Activated CD8-positive, alpha-beta memory T cell treated with anti-CD3 and anti-CD28 coated beads, Interleukin-2, amount 10 ng/mL, durations not matched to agents 7 days and 5 days (primary cell): Measurements from ENCODE around the gene GLG1. TPM values are rescaled to one million over a fixed set of nuclear protein-coding genes. Genes with fewer than 3 reads are reported as not detected.
A peak's percentile ranks its signal among the peaks of the same experiment; 100 is the strongest.

Experiments used
- ATAC-seq: fragments of 150-1000 bp; cut with Tn5 transposase; one replicate; pipeline ENCODE4 v1.10.0; 2021; ENCODE audit warnings: moderate library complexity
- CTCF ChIA-PET: fragments of 350-600 bp; sonication (Branson Sonifier 250); formaldehyde crosslinking; loops from one replicate; lab custom pipeline; 2021; ENCODE audit warnings: antibody characterized with exemption; lab: Charles Lee
- DNase-seq: peaks from one replicate; pipeline ENCODE4 v3.0.0-alpha.2; 2020
- H3K27ac Mint-ChIP-seq: one replicate; pipeline ENCODE4 v1.8.0; 2021; ENCODE audit warnings: mild to moderate bottlenecking, mixed read lengths
- H3K27me3 Mint-ChIP-seq: one replicate; pipeline ENCODE4 v1.8.0; 2021; ENCODE audit warnings: mixed read lengths
- H3K36me3 Mint-ChIP-seq: one replicate; pipeline ENCODE4 v1.8.0; 2021; ENCODE audit warnings: mild to moderate bottlenecking, mixed read lengths
- H3K4me1 Mint-ChIP-seq: one replicate; pipeline ENCODE4 v1.8.0; 2021; ENCODE audit warnings: mixed read lengths
- H3K4me3 Mint-ChIP-seq: one replicate; pipeline ENCODE4 v1.8.0; 2021; ENCODE audit warnings: mild to moderate bottlenecking, moderate library complexity, mixed read lengths
- H3K9me3 Mint-ChIP-seq: one replicate; pipeline ENCODE4 v1.8.0; 2022; ENCODE audit warnings: low read depth, mixed read lengths
- total RNA-seq, 2 experiments: library from RNA; stranded (reverse); gene quantifications; one replicate each; pipeline ENCODE4 v1.2.3, GENCODE V29; 2021

The GLG1 gene
- total RNA-seq, 2 experiments from 2014 or later = 74.0 to 86.9 TPM

GRCh38 chr16:74605332-74605731 is 1.6 kb downstream of the GLG1 start:
- no peaks in the 10 kb centered on the region for H3K27me3 Mint-ChIP-seq
- CTCF ChIA-PET = no interaction called here

GRCh38 chr16:74603848-74604247 is 3.1 kb downstream of the GLG1 start:
- Mint-ChIP-seq H3K4me1 (peaks cover 75% of the 10 kb centered on the region), H3K9me3 (no peaks in the 10 kb centered on the region), H3K4me3 (peak overlapping the region; percentile 33), H3K27me3 (no peaks in the 10 kb centered on the region), H3K27ac (no peak overlapping the region), H3K36me3 (peaks cover 22% of the 10 kb centered on the region)
- CTCF ChIA-PET = no interaction called here
- DNase-seq (no peak), ATAC-seq (no peak)

More at GRCh38 chr16:74605332-74605731, 1.6 kb downstream of the GLG1 start:
- Mint-ChIP-seq H3K9me3 (no peaks in the 10 kb centered on the region), H3K4me1 (peaks cover 71% of the 10 kb centered on the region), H3K27ac (peak overlapping the region; percentile 89), H3K36me3 (peaks cover 15% of the 10 kb centered on the region), H3K4me3 (peak overlapping the region; percentile 93)
- no peak for ATAC-seq
- no peak for DNase-seq

DNA sequence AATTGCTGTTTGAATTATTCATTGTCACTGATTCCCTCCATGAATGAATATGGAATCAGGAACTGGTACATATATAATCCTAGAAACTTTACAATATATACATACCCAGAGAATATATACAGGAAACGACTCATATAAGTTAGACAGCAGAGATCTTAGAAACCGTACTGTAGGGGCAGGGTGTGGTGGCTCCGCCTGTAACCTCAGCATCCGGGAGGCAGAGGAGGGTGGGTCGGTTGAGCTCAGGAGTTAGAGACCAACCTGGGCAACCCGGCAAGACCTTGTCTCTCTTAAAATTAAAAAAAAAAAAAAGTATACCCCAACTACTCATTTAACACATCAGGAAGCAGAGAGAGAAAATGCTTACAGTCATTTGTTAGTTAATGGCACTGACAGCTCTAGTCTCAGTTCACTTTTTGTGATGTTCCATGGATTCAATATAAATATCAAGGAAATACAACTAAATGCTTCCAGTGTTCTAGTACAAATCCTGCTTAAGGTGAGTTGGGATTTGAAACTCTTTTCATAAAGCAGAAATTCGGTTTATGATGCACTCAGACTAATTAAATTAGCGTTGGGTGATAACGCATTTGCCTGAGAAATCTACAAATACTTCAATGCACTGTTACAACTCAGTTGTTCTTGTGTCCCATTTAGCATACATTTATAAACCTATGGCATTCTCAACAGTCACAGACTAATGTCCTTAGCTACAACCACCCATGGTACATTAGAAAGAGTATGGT is 5.6 kb downstream of the GLG1 start:
- Mint-ChIP-seq H3K27me3 (no peaks in the 10 kb centered on the region), H3K4me1 (peaks cover 63% of the 10 kb centered on the region), H3K36me3 (peaks cover 31% of the 10 kb centered on the region), H3K9me3 (no peaks in the 10 kb centered on the region), H3K4me3 (peak overlapping the region; percentile 45), H3K27ac (peak overlapping the region; percentile 87)
- DNase-seq (peak; percentile 90), ATAC-seq (peak; percentile 98)
- CTCF ChIA-PET = interaction anchor here (0.8 to 1.5 kb wide), 4 partner anchors 22 to 304 kb away, joined by 3 to 5 read pairs (median 4); partner anchors contain the start of gene RFWD3

- ATAC-seq = no peak
- H3K4me1 Mint-ChIP-seq = peaks cover 36% of the 10 kb centered on the region
- peak overlapping the region; percentile 40 for H3K27ac Mint-ChIP-seq
- peaks cover 24% of the 10 kb centered on the region for H3K36me3 Mint-ChIP-seq
- H3K27me3 Mint-ChIP-seq = no peaks in the 10 kb centered on the region
- no peaks in the 10 kb centered on the region for H3K9me3 Mint-ChIP-seq
- no peak for DNase-seq
- no peak overlapping the region for H3K4me3 Mint-ChIP-seq
- CTCF ChIA-PET = no interaction called here
Measured at GRCh38 chr16:74596586-74596985, 10.3 kb downstream of the GLG1 start.

DNA sequence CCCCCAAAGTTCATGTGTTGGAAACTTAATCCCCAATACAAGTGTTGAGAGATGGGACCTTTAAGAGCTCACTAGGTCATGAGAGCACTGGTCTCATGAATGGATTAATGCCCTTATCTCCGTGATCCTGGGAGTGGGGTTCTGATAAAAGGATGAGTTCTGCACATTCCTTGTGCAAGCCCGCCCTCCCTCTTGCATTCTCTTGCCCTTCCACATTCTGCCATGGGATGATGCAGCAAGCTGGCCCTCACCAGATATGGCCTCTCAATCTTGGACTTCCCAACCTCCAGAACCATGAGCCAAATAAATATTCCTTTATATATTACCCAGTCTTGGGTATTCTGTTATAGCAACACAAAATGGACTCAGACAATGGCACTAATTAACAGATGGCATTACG is 14.1 kb downstream of the GLG1 start:
- no peaks in the 10 kb centered on the region for H3K9me3 Mint-ChIP-seq
- CTCF ChIA-PET = no interaction called here
- H3K4me3 Mint-ChIP-seq = no peak overlapping the region
- H3K27me3 Mint-ChIP-seq = no peaks in the 10 kb centered on the region
- peaks cover 26% of the 10 kb centered on the region for H3K4me1 Mint-ChIP-seq
- ATAC-seq (no peak), DNase-seq (no peak)
- H3K27ac Mint-ChIP-seq = no peak overlapping the region
- H3K36me3 Mint-ChIP-seq = peaks cover 20% of the 10 kb centered on the region

GRCh38 chr16:74591876-74592650 is 14.9 kb downstream of the GLG1 start:
- no peak overlapping the region for H3K27ac Mint-ChIP-seq
- no peaks in the 10 kb centered on the region for H3K27me3 Mint-ChIP-seq
- CTCF ChIA-PET = no interaction called here
- H3K4me3 Mint-ChIP-seq = no peak overlapping the region
- H3K36me3 Mint-ChIP-seq = peaks cover 23% of the 10 kb centered on the region
- no peaks in the 10 kb centered on the region for H3K9me3 Mint-ChIP-seq
- DNase-seq = no peak
- ATAC-seq = no peak
- peaks cover 32% of the 10 kb centered on the region for H3K4me1 Mint-ChIP-seq

DNA sequence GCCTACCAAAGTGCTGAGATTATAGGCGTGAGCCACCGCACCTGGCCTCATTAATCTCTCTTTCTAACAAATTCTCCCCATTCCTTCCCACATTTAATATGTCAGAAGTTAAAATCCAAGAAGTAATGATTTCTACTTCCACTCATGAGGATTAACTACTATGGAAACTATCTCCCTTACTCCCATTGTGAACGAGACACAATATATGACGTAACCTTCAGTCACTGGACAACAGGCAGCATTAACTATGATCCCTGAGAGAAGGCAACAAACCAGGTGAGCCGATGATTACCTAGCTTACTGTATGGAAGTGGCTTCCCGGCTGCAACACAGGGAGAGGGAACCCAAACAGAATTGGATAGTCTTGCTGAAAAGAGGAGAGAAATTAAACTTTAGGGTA is 20.0 kb downstream of the GLG1 start:
- Mint-ChIP-seq H3K27ac (no peak overlapping the region), H3K9me3 (no peaks in the 10 kb centered on the region), H3K4me1 (peaks cover 41% of the 10 kb centered on the region), H3K27me3 (no peaks in the 10 kb centered on the region), H3K4me3 (no peak overlapping the region), H3K36me3 (peaks cover 22% of the 10 kb centered on the region)
- CTCF ChIA-PET = interaction anchor here (1.6 kb wide), 1 partner anchor 96 kb away, joined by 3 read pairs; no protein-coding TSS in a partner anchor
- ATAC-seq = no peak
- DNase-seq = no peak

DNA sequence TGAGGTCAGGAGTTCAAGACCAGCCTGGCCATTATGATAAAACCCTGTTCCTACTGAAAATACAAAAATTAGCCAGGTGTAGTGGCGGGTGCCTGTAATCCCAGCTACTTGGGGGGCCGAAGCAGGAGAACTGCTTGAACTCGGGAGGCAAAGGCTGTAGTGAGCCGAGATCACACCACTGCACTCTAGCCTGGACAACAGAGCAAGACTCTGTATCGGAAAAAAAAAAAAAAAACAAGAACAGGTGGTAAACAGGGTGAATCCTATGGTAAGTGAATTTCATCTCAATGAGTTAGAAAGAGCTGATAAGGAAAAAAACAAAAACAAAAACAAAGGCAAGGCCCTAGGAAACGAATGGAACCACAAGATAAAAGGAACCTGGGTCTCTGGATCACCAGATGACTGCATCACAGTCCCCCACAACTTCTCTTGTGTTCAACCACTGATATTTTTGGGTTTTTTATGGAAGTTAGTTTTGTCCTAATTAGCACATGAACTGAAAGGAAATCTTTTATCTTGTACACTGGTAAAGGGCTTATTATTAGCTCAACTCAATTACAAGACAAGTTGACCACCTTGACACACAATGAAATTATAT is 21.0 kb downstream of the GLG1 start:
- ATAC-seq = no peak
- Mint-ChIP-seq H3K36me3 (peaks cover 22% of the 10 kb centered on the region), H3K27ac (no peak overlapping the region), H3K4me1 (peaks cover 46% of the 10 kb centered on the region), H3K9me3 (no peaks in the 10 kb centered on the region), H3K4me3 (no peak overlapping the region), H3K27me3 (no peaks in the 10 kb centered on the region)
- no peak for DNase-seq
- CTCF ChIA-PET = no interaction called here

- no peak for ATAC-seq
- Mint-ChIP-seq H3K9me3 (no peaks in the 10 kb centered on the region), H3K36me3 (peaks cover 20% of the 10 kb centered on the region), H3K27me3 (no peaks in the 10 kb centered on the region), H3K27ac (peak overlapping the region; percentile 32), H3K4me3 (no peak overlapping the region), H3K4me1 (peaks cover 47% of the 10 kb centered on the region)
- no peak for DNase-seq
- CTCF ChIA-PET = interaction anchor here (1.3 kb wide), 1 partner anchor 16 kb away, joined by 3 read pairs; no protein-coding TSS in a partner anchor
Measured at GRCh38 chr16:74583926-74584666, 22.8 kb downstream of the GLG1 start.

- ATAC-seq (no peak), DNase-seq (no peak)
- CTCF ChIA-PET = interaction anchor here (1.3 kb wide), 1 partner anchor 17 kb away, joined by 3 read pairs; no protein-coding TSS in a partner anchor
- no peaks in the 10 kb centered on the region for H3K9me3 Mint-ChIP-seq
- H3K4me1 Mint-ChIP-seq = peaks cover 51% of the 10 kb centered on the region
- H3K36me3 Mint-ChIP-seq = peaks cover 16% of the 10 kb centered on the region
- H3K27me3 Mint-ChIP-seq = no peaks in the 10 kb centered on the region
- no peak overlapping the region for H3K4me3 Mint-ChIP-seq
- H3K27ac Mint-ChIP-seq = no peak overlapping the region
Measured at GRCh38 chr16:74582970-74583369, 23.9 kb downstream of the GLG1 start.

GRCh38 chr16:74580833-74581232 is 26.1 kb downstream of the GLG1 start:
- Mint-ChIP-seq H3K4me3 (no peak overlapping the region), H3K36me3 (peaks cover 11% of the 10 kb centered on the region), H3K27ac (no peak overlapping the region), H3K9me3 (no peaks in the 10 kb centered on the region), H3K27me3 (no peaks in the 10 kb centered on the region), H3K4me1 (peaks cover 44% of the 10 kb centered on the region)
- DNase-seq = no peak
- CTCF ChIA-PET = no interaction called here
- ATAC-seq = no peak

DNA sequence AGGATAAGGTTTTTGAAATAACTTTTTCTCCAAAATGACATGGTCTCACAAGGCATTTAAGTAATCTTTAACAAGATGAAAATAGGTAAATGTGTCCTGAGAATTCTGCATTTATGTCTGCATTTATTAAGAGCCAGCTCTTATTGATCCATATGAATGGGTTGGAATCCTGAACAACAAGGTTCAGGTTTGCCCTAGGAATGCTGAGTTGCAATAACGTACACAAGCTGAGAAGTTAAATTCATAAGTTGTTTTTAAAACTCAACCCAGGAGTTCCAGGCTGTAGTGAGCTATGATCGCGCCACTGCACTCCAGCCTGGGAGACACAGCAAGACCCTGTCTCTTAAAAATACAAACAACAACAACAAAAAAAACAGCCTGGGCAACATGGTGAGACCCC is 28.1 kb downstream of the GLG1 start:
- Mint-ChIP-seq H3K4me1 (peaks cover 41% of the 10 kb centered on the region), H3K4me3 (no peak overlapping the region), H3K27me3 (no peaks in the 10 kb centered on the region), H3K27ac (no peak overlapping the region), H3K9me3 (no peaks in the 10 kb centered on the region), H3K36me3 (peaks cover 8% of the 10 kb centered on the region)
- CTCF ChIA-PET = interaction anchor here (1.1 to 1.2 kb wide), 2 partner anchors 10 to 23 kb away, joined by 4 to 5 read pairs; no protein-coding TSS in a partner anchor
- DNase-seq (no peak), ATAC-seq (no peak)

DNA sequence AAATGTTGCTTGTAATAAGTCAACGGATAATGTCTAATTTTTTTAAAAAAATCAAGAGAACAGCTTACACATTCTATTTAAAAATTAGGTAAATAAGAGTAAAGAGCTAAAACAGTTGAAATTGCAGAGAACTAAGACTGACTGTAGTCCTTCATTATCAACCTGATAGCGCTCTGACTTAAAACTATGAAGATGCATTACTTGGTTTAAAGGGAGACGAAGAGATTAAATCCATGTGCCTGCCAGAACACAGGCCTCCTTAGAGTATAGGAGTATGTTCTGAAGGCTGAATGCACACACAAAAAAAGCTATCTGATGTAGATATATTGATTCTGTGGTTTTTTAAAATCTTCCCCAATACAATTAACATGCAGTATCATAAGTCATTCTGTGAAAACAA is 28.5 kb downstream of the GLG1 start:
- ATAC-seq = no peak
- peaks cover 39% of the 10 kb centered on the region for H3K4me1 Mint-ChIP-seq
- DNase-seq = no peak
- no peaks in the 10 kb centered on the region for H3K9me3 Mint-ChIP-seq
- no peaks in the 10 kb centered on the region for H3K27me3 Mint-ChIP-seq
- peaks cover 7% of the 10 kb centered on the region for H3K36me3 Mint-ChIP-seq
- CTCF ChIA-PET = interaction anchor here (1.1 to 1.2 kb wide), 2 partner anchors 10 to 23 kb away, joined by 4 to 5 read pairs; no protein-coding TSS in a partner anchor
- no peak overlapping the region for H3K4me3 Mint-ChIP-seq
- H3K27ac Mint-ChIP-seq = peak overlapping the region; percentile 69
